A673 (cell line): ENCODE measurements around the gene VWC2.

Source experiments
- EZH2 ChIP-seq: fragments of 200-600 bp; sonication (generic); IDR thresholded peaks from 2 replicates; pipeline ENCODE4 v1.6.1; 2017; ENCODE audit warnings: borderline replicate concordance, low read depth, mild to moderate bottlenecking, mixed read lengths, antibody characterized with exemption, low read length; ENCODE audit not compliant: poor library complexity, severe bottlenecking
- TF ChIP-seq, protein P1 (sequence below): fragments of 300-800, 200-600 bp; sonication (generic); conservative IDR thresholded peaks from 2 replicates; pipeline ENCODE4 v1.5.1; 2017; ENCODE audit warnings: low read depth, mild to moderate bottlenecking, antibody characterized with exemption, low read length, moderate library complexity, mixed read lengths

DNA sequence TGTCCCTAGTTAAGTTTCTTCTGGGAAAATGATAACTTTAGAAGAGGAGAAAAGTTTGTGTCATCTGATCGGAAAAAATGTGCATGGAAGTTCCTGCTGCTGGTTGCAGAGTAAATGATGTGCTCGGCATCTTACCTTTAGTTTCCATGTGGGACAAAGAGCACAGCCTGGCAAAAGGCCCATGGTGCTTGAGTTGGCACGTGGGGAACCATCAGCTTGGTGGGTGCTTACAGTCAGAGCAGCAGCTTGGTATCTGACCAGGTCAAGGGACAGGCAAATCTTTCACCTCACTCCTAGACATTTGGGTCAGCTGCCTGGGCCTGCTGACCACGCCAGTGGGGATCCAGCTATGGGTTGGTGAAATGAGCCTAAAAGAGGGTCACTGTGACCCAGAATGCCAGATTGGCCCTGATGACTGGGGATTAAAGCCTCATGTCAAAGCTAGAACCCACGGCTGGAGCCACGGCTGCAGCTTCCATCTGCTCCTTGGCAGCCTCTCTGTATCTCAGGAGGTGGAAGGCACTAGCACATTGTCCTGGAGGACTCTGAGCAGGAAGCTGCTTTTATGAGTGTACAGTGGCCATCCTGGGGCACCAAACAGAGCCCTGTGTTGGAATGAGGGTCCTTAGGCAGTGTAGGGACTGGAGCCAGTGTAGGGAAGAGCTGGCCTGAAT is 24.7 kb downstream of the VWC2 start:
- TF ChIP-seq, protein P1, sequence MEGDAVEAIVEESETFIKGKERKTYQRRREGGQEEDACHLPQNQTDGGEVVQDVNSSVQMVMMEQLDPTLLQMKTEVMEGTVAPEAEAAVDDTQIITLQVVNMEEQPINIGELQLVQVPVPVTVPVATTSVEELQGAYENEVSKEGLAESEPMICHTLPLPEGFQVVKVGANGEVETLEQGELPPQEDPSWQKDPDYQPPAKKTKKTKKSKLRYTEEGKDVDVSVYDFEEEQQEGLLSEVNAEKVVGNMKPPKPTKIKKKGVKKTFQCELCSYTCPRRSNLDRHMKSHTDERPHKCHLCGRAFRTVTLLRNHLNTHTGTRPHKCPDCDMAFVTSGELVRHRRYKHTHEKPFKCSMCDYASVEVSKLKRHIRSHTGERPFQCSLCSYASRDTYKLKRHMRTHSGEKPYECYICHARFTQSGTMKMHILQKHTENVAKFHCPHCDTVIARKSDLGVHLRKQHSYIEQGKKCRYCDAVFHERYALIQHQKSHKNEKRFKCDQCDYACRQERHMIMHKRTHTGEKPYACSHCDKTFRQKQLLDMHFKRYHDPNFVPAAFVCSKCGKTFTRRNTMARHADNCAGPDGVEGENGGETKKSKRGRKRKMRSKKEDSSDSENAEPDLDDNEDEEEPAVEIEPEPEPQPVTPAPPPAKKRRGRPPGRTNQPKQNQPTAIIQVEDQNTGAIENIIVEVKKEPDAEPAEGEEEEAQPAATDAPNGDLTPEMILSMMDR: no peak
- no peak for TF ChIP-seq EZH2
